ENCODE data around the gene KIFC3.
"Not testable (repeated sequence)": the region's sequence is repeated elsewhere in the genome, so short reads cannot be mapped to it uniquely, and the experiment has no call there.

Gene KIFC3

DNA sequence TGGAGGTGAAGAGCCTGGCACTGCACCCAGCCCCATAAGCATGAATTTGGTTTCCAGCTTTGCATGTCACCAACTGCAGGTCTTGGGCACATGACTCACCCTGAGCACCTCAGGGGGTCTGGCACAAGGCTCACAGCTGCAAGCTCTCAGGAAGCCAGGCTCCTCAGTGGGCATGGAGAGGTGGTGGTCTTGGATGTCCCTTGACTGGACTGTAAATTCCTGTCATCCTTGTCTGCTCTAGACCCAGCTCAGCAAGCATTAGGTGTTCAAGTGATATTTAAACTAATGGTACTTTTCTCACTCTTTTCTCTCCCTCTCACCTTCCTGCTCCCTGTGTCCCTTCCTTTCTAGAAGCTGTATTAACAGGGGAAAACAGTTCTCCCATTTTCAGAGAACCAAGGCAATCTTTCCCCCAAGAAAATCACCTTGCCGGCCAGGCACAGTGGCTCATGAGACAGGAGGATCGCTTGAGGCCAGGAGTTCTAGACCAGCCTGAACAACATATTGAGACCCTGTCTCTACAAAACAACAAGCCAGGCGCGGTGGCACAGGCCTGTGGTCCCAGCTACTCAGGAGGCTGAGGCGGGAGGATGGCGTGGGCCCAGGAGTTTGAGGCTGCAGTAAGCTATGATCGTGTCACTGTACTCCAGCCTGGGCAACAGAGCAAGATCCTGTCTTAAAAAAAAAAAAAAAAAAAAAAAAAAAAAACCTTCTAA, 5.1 kb upstream of the KIFC3 start:
- in situ Hi-C loops (cut with MboI; ENCODE audit: low sequenced_read_pairs): no loop called here

DNA sequence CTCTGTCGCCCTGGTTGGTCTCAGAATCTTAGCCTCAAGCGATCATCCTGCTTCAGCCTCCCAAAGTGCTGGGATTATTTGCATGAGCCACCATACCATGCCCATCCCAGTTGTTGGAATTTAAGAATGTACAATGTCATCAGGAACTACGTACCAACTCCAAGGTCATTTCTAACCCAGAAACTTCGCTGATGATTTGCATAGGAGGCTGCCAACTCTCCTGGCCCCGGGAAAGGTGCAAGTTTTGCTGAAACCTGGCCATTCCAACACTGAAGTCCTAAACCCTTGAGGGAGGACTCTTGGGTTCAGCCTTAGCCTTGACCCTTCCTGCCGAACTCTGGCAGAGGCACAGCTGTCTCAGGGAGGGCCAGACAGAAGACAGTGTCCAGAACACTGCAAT, 2.9 kb upstream of the KIFC3 start:
- in situ Hi-C loops (cut with MboI; ENCODE audit: low sequenced_read_pairs): no loop called here

DNA sequence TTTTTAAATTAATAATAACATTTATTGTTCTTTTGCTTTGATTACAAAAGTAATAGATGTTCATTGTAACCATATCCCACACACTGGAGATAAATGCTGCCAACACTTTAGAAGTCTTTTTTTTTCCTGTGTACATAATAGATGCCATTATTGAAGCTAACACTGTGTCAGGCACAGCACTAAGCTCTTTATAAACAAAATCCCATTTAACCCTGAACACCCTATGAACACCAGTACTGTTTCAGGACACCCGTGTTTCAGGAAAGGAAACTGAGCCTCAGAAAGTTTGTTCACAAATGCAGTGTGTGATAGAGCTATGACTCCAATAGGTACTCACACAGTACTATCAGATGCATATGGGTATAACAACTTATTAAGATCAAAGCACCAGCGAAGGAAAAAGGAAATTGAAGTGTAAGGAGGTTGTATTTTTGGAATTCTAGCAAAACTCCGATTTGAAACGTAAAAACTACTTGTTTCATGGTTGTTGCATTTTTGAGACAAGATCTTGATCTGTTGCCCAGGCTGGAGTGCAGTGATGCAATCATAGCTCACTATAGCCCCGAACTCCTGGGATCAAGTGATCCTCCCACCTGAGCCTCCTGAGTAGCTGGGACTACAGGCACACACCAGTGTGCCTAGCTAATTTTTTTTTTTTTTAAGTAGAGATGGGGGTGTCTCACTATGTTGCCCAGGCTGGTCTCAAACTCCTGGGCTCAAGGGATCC, 2.0 kb upstream of the KIFC3 start:
- in situ Hi-C loops (cut with MboI; ENCODE audit: low sequenced_read_pairs): no loop called here

DNA sequence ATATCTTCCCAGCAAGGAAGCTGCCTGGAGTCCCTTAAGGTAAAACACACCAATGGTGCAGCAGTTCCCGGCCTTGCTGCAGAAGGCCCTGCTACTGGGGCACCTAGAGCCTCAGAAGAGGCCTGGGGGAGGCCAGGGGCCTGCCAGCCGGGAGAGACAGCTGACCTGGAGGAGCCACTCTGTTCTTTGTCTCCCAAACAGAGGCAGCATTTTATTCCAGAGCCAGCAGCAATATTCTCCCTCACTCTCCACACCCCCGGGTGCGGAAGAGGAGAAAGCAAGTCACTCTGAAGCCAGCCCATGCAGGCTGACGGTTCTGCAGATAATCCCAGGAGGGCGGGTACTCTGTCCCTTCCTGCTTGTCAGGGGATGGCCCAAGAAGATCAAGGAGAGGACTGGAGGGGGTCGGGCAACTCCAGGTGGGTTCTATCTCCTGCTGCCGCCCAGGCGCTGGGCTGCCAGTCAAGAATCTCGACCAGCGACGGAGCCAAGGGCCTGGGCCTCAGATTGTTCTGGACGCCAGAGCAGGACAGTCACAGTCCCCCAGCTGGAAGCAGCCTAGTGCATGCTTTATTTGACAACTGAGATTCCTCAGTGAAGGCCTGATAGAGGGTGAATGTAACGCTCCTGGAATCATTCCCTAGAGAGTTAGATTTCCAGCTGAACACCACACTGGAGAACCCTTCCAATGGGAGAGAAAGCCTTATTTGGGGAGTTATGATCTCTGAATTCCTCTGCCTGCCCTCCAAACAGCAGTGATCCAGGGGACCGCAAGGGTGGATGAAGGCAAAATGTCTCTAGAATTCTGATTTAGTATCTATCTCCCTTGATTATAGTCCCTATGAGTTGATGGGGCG, 1.1 kb upstream of the KIFC3 start:
- in situ Hi-C loops (cut with MboI; ENCODE audit: low sequenced_read_pairs): no loop called here

DNA sequence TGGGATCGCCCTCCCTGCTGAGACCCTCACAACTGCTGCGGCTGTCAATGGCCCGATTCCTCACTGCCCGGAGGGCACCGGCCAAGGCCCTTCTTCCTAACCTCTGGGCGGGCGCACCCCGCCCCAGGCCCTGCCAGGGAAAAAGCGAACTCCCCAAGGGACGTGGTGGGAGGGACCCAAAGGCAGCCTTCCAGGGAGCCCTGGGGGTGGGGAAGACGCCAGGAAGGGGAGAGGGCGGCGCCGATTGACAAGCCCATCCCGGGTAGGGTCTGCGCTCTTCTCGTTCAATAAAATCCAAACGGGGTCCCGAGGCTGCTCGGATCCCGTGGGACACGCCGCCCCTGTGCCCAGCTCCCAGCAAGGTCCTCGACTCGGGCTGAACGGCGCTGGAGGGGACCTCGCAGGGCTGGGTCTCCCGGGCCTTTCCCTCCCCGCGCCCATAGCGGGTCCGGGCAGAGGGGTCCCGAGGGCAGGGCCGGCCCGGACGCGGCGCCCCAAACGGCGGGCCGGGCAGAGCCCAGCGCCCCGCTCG, 416 bp downstream of the KIFC3 start:
- in situ Hi-C loops (cut with MboI; ENCODE audit: low sequenced_read_pairs): no loop called here

DNA sequence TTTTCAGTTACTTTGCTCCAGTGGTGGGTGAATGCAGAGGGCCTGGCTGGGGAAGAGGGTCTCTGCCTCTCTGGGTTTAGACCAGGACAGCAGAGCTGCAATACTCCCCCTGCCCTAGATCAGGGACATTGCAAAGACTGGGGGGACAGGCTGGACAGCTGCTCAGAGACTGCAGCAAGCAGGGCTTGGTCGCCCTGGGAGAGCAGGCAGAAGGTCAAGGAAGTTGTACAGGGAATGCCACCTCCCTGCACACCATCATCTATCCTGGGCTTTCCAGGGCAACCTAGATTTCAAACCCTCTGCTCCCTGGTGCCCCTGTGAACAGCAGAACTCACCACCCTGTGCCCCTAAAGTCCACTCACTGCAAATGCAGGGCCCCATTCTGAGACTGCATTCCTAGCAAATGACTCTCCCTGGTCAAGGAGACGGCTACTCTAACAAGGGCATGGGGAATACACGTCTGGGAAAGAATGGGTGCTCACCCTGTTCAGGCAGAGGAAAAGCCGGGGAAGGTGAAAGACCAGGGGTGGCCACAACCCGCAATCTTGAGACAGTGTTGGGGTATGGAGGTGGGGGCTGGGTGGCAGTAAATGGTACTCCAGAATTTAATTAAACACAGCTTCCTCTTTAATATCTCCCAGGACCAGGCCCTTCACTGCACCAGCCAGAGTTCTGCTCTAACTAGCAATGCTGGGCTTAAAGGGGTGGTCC, 1.0 kb downstream of the KIFC3 start:
- in situ Hi-C loops (cut with MboI; ENCODE audit: low sequenced_read_pairs): no loop called here

DNA sequence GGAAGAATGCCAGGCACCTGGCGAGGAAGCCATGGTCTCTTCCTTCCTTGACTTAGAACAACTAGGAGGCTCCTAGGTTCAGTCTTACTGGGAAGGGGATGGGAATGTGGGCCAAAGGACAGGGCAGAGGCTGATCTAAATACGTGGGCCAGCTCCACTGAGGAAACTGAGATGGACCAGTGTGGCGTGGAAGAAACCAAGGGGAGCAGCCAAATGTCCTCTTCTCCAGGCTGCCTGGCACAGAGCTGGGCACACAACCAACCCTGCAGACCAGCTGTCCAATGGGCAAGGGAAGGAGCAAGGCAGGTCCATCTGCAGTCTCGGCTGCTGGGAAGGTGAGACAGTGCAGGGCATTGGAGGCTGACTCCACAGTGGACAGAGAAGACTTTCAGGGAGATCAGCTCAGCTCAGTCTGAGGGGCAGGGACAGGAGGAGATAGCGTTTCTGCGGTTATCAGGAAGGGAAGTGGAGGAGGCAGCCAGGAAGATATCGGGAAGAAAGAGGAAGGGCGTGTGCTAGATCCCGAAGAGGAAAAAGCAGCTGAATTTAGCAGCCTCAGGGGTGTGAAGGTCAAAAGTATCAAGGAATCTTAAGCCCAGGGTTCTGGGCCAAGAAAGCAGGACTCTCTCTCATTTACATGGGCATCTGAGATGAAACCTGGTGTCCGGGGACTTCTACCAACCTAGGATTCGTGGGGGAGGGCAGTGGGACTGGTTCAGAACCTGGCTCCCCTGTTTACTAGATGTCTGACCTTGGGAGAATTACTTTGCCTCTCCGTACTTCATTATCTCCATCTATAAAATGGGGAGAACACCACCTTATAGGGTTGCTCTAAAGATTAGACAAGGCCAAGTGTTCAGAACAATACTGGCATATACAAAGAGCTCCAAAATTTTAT, 1.8 kb downstream of the KIFC3 start:
- in situ Hi-C loops (cut with MboI; ENCODE audit: low sequenced_read_pairs): no loop called here

DNA sequence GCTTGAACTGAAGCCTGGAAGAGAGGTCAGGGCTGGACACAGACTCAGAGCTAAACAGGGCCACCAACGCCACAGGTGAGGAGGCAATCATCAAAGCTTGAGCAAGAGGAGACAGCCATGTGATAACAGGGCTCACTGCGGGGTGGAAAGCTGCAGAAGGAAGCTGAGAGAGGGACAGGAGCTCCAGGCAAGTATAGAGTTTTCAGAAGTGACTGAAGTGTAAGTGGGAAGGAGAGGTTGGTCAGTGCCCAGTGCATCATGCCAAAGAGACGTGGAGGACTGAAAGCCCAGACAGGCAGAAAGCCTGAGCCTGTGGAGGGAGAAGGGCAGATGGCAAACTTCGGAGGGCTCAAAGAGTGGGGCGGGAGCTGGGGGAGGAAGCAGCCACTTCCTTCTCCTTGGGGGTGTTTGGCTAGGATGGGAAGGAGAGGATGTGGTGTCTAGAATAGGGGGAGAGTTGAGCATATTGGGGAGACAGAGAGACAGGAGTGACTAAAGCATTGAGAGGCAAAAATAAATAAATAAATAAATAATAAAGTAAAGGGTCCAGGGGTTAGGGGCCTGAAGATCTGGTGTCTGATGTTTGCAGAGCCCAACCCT, 2.6 kb downstream of the KIFC3 start:
- in situ Hi-C loops (cut with MboI; ENCODE audit: low sequenced_read_pairs): no loop called here

DNA sequence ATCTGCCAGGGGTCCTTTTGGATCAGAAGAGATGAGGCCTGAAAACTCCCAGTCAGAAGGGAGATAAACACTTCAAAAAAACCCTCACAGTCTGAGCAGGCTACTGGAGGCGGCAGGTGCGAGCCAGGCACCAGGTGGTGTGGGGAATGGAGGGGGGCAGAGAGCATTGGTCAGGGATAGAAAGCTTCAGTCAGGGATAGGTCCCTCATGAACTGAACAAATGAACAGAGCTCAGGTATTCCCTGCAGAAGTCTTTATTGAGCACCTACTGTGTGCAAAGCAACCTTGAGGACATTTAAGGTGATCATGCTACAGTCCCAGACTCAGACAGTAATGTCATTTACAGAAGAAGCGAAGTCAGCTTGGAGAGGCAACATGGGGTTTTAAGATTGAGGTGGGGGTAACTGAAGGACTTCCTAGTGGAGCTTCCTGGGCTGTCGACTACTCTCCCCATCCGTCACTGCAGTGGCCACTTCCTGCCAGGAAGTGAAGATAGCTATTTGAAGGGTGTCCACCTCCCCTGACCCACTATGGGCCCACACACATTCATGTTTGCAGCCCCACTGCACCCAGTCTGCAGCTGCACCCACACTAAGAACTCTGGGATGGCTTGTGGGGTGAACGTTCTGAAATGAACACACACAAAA, 3.2 kb downstream of the KIFC3 start:
- in situ Hi-C loops (cut with MboI; ENCODE audit: low sequenced_read_pairs): no loop called here

DNA sequence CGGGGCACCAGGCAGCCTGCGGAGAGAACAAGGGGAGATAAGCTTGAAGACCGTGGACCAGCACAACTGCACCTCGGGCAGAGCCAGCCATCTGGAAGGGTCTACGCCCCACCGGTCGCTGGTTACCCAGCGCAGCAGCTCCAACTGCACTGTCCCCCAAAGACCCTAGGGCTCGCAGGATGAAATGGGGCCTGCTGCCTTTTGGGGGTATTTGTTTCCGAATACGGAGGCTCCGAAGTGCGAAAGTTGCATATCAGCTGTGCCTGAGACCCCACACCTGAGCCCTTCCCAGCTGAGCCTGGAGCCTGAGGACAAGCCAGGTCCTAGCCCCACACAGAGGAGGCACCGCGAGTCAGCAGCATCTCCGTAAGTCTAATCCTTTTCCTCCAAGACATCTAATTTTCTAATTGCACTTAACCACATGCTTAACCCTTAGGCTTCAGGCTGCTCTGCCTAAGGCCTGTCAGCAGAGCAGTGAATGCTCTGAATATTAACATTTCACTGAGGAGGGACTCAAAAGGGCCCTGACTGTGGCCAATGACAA, 4.0 kb downstream of the KIFC3 start:
- in situ Hi-C loops (cut with MboI; ENCODE audit: low sequenced_read_pairs): no loop called here

DNA sequence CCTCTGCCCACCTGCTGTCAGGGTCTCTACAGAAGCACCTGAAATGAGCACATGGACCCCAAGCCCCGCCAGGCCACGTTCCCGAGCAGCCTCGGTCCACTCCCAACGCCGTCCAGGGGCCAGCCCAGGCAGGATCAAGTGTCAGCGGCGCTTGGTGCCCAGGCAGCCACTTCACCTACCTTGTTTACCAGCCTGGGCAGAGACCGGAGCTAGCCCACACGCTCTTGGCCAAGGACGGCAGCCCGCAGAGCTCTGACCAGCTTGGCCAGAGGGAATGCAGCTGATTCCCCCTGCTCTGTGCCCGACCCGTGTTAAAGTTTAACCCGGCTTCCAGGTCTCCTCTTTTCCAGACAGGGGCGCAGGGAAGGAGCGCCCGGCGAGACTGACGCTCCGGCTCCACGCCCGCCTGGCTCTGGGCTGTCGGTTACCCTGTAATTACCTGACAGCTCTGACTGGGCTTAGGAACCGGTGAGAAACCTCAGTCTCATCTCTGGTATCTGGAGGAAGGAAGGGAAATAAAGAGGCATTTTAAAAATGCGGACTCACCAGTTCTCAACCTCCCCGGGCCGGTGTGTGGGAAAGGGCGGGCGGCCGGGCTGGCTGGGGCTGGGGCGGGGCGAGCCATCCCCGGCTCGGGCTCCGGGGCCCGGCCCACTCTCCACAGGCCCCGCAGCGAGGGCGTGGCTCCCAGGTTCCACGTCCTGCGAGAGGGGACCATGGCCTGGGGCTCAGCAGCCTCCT, 4.6 kb downstream of the KIFC3 start:
- in situ Hi-C loops (cut with MboI; ENCODE audit: low sequenced_read_pairs): no loop called here

DNA sequence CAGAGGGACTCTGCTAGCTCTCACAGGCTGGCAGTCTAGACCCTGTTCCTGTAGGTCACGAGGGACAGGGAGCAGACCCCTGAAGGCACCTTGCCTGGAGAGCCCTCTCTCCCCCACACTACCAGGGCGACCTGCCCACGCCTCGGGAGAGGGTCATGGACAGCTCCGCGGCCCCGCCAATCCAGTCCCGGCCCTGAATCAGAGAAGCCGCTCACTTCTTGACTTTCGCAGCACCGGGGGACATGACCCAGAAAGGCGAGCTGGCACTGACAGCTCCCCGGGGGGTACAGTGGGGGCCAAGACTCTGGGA, 5.1 kb downstream of the KIFC3 start:
- in situ Hi-C loops (cut with MboI; ENCODE audit: low sequenced_read_pairs): no loop called here

DNA sequence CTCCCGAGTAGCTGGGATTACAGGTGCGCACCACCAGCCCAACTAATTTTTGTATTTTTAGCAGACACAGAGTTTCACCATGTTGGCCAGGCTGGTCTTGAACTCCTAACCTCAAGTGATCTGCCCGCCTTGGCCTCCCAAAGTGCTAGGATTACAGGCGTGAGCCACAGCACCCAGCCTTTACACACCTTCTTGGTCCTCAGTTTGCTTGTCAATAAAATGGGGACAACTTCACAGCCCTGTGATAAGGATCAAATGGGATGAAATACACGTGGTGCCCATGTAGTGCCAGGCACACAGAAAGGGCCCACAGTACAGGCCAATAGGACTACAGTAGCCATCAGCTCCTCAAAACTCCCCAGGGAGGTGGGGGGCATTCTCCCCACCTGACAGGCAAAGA, 6.3 kb downstream of the KIFC3 start:
- in situ Hi-C loops (cut with MboI; ENCODE audit: low sequenced_read_pairs): not testable (repeated sequence)

DNA sequence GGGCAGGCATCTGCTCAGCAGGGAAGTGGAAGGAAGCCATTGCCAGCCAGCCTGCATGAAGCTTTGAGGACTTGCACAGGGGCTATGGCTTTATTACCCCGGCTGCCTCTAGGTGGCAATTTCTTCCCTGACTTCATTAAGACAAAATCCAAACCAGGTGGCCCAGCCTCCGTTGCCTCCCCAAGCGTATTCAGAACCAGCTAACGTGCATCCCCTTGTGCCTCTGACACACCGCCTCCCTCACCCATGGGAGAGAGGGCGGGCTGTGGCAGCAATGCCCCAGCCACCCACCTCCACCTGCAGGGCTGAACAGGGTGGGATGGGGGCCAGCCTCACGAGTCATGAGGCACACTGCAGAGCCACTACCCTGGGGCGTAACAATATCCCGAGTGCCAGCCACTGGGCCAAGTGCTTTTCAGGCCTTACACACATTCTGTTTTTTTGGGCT, 6.8 kb downstream of the KIFC3 start:
- in situ Hi-C loops (cut with MboI; ENCODE audit: low sequenced_read_pairs): no loop called here

DNA sequence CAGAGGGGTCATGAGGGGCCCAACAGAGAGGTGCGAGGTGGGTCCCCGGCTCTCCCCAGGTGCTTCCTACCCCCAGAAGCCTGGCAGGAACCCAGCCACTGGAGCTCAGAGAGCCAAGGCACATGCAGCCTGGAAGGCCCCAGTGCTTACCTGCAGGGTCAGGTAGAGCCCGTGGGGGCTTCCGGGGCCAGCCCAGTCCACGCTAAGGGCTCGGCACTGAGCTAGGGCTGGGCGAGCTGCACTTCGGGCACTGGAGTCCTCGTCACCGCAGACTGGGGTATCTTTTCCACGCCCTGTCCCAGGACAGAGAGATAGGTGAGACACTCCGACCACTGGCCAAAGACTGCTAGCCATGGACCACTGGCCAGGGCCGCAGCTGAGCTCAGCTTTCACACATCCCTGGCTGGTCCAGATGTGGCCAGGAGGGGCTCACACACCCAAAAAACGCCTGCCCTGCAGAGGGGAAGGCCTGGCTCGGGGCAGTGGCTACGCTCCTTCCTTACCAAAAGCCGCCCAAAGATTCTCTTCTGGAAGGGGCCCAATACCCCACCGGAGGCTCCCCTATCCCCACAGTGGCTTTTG, 7.4 kb downstream of the KIFC3 start:
- in situ Hi-C loops (cut with MboI; ENCODE audit: low sequenced_read_pairs): no loop called here

DNA sequence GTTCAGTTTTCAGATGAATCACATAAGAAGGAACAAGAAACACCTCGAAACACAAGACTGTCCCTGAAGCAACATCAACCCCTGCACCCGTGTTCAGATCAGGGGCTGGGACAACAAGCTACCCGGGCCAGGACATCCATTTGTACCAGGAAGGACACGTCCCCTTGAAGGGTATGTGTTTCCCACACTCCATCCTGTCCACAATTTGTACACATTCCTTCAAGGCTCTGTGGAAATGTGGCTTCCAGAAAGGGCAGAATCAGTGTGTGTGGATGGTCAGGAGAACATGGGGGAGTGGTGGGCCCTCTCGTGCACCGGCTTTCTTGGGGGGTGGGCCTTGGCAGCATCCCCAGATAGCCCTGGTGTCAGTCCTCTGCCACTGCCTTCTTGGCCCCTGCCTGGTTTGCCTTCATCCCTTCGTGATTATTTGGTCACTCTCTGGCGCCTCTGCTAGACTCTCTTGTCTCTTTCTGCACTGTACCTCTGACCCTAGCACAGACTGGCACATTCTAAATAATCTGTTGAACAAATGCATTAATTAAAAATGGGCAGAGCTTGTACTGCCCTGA, 10.3 kb downstream of the KIFC3 start:
- in situ Hi-C loops (cut with MboI; ENCODE audit: low sequenced_read_pairs): no loop called here

DNA sequence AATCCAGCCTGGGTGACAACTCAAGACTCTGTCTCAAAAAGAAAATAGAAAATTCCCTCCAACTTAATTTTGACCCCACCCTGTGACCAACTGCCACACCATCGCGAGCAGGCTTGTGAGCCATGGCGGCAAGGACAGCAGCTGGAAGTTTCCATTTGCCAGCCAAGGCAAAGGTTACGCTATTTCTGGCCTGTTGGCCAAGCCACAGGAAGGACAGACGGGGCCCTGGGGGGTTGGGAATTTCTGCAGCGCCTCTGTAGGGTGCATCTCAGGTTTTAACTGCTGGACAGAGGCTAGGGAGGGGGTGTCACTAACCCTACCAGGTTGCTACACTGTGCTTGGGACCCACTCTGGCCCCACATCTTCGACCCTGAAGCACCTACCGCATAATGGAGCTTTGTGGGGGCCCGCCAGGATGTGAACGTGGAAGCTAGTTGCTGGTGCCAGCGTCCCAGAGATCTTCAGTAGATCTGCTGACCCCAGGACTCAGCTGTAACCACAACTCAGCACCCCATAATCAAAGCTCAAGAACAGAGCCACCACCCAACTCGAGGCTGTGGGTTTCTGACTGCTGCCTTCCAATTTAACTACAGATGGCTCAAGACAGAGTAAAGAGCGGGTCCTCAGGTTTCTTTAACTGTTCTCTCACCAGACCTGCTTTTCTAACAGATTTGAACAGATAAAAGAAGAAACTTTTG, 10.9 kb downstream of the KIFC3 start:
- in situ Hi-C loops (cut with MboI; ENCODE audit: low sequenced_read_pairs): no loop called here

Measured in HL-60/S4 (cell line).